Liver (tissue), 9 donors: Measurements from ENCODE around the gene PRKN. TPM values are rescaled to one million over a fixed set of nuclear protein-coding genes. Genes with fewer than 3 reads are reported as not detected.

ENCODE experiments used
- DNase-seq: peaks from one replicate; pipeline ENCODE4 v3.0.0-alpha.2; 2017; ENCODE audit warnings: low spot score
- H3K27ac ChIP-seq, 2 donors: one replicate each; pipeline ENCODE4 v1.7.0; 2013; ENCODE audit warnings: inconsistent platforms in 2 of 2, low read length in 2 of 2, control low read depth in 1 of 2, low read depth in 1 of 2, mild to moderate bottlenecking in 1 of 2
- H3K27me3 ChIP-seq, 4 donors: one replicate each; pipeline versions ENCODE4 v1.6.1 to v1.7.0; 2013; ENCODE audit warnings: low read length in 3 of 4, inconsistent platforms in 1 of 4, mild to moderate bottlenecking in 1 of 4, moderate library complexity in 1 of 4; ENCODE audit not compliant: control insufficient read depth in 4 of 4, insufficient read depth in 4 of 4
- H3K36me3 ChIP-seq, 4 donors: one replicate each; pipeline versions ENCODE4 v1.6.1 to v1.7.0; 2013; ENCODE audit warnings: low read length in 3 of 4, mild to moderate bottlenecking in 3 of 4, low read depth in 1 of 4, moderate library complexity in 1 of 4; ENCODE audit not compliant: control insufficient read depth in 4 of 4, insufficient read depth in 3 of 4
- H3K4me1 ChIP-seq, 4 donors: one replicate each; pipeline versions ENCODE4 v1.6.1 to v1.7.0; 2013; ENCODE audit warnings: low read length in 3 of 4, mild to moderate bottlenecking in 3 of 4, moderate library complexity in 1 of 4; ENCODE audit not compliant: control insufficient read depth in 4 of 4, insufficient read depth in 4 of 4
- H3K4me3 ChIP-seq, 3 donors: one replicate each; pipeline versions ENCODE4 v1.6.1 to v1.7.0; 2013; ENCODE audit warnings: low read length in 3 of 3, control low read depth in 1 of 3, low read depth in 1 of 3, mild to moderate bottlenecking in 1 of 3
- H3K9ac ChIP-seq, 2 donors: one replicate each; pipeline ENCODE4 v1.7.0; 2013; ENCODE audit warnings: low read length in 2 of 2, mild to moderate bottlenecking in 2 of 2, moderate library complexity in 2 of 2, control low read depth in 1 of 2, low read depth in 1 of 2
- H3K9me3 ChIP-seq, 4 donors: one replicate each; pipeline versions ENCODE4 v1.6.1 to v1.7.0; 2013; ENCODE audit warnings: low read length in 3 of 4; ENCODE audit not compliant: control insufficient read depth in 4 of 4
- ATF3 ChIP-seq: IDR thresholded peaks from 2 replicates; pipeline ENCODE4 v1.6.1; 2016; ENCODE audit warnings: antibody characterized with exemption
- EGR1 ChIP-seq, 2 donors: IDR thresholded peaks; 2 replicates each; pipeline ENCODE4 v1.6.1; 2016 to 2018; ENCODE audit warnings: antibody characterized with exemption in 2 of 2, low read depth in 2 of 2
- FOXA1 ChIP-seq: IDR thresholded peaks from 2 replicates; pipeline ENCODE4 v1.6.1; 2016; ENCODE audit warnings: antibody characterized with exemption
- FOXA2 ChIP-seq: IDR thresholded peaks from 2 replicates; pipeline ENCODE4 v1.6.1; 2016; ENCODE audit warnings: antibody characterized with exemption
- GABPA ChIP-seq, 2 donors: IDR thresholded peaks in 1 of 2; conservative IDR thresholded peaks in 1 of 2; 2 replicates each; pipeline ENCODE4 v1.6.1; 2016; ENCODE audit warnings: antibody characterized with exemption in 2 of 2, mild to moderate bottlenecking in 1 of 2, moderate library complexity in 1 of 2
- HNF4A ChIP-seq, 2 donors: conservative IDR thresholded peaks; 2 replicates each; pipeline ENCODE4 v1.6.1; 2016; ENCODE audit warnings: antibody characterized with exemption in 2 of 2, mild to moderate bottlenecking in 2 of 2
- HNF4G ChIP-seq: IDR thresholded peaks from 2 replicates; pipeline ENCODE4 v1.6.1; 2016; ENCODE audit warnings: antibody characterized with exemption
- JUND ChIP-seq, 2 donors: IDR thresholded peaks; 2 replicates each; pipeline ENCODE4 v1.6.1; 2016; ENCODE audit warnings: antibody characterized with exemption in 2 of 2
- MAX ChIP-seq: IDR thresholded peaks from 2 replicates; pipeline ENCODE4 v1.6.1; 2016; ENCODE audit warnings: antibody characterized with exemption
- NR2F2 ChIP-seq: IDR thresholded peaks from 2 replicates; pipeline ENCODE4 v1.6.1; 2016; ENCODE audit warnings: antibody characterized with exemption
- RAD21 ChIP-seq, 2 donors: IDR thresholded peaks; 2 replicates each; pipeline ENCODE4 v1.6.1; 2016; ENCODE audit warnings: antibody characterized with exemption in 2 of 2, mild to moderate bottlenecking in 2 of 2
- REST ChIP-seq: IDR thresholded peaks from 2 replicates; pipeline ENCODE4 v1.6.1; 2016; ENCODE audit warnings: antibody characterized with exemption, mild to moderate bottlenecking
- RXRA ChIP-seq, 2 donors: IDR thresholded peaks; 2 replicates each; pipeline ENCODE4 v1.6.1; 2017 to 2018; ENCODE audit warnings: antibody characterized with exemption in 2 of 2, mild to moderate bottlenecking in 1 of 2
- SP1 ChIP-seq: IDR thresholded peaks from 2 replicates; pipeline ENCODE4 v1.6.1; 2018; ENCODE audit warnings: antibody characterized with exemption, mild to moderate bottlenecking
- TAF1 ChIP-seq: conservative IDR thresholded peaks from 2 replicates; pipeline ENCODE4 v1.6.1; 2016; ENCODE audit warnings: antibody characterized with exemption, mild to moderate bottlenecking
- YY1 ChIP-seq: IDR thresholded peaks from 2 replicates; pipeline ENCODE4 v1.6.1; 2016; ENCODE audit warnings: antibody characterized with exemption, mild to moderate bottlenecking
- WGBS: extraction: QIAGEN DNeasy Blood & Tissue Kit; methylation state at CpG from one replicate; pipeline ENCODE4 v1.1.7; 2013; 5-methylcytosine and 5-hydroxymethylcytosine counted together
- polyA plus RNA-seq, 2 donors: library from polyadenylated mRNA; stranded (reverse) in 1 of 2; unstranded in 1 of 2; fragments of 200-250 nt in 1 of 2; fragments of >200 nt in 1 of 2; fragmentation: Nextera tagmentation in 1 of 2; extraction: Ambion mirVana in 1 of 2; gene quantifications; one replicate each; pipeline versions ENCODE4 v1.2.1 to v1.2.3, GENCODE V29; 2013 to 2015
- total RNA-seq, 2 donors: library from RNA; depleted of rRNA; stranded (reverse); fragments of >200 nt; gene quantifications; one replicate each; pipeline ENCODE4 v1.2.3, GENCODE V29; 2014
- TF ChIP-seq, protein P1 (sequence below): IDR thresholded peaks from 2 replicates; pipeline ENCODE4 v1.6.1; 2016; ENCODE audit warnings: antibody characterized with exemption
- TF ChIP-seq, protein P2 (sequence below): fragments of 150-350 bp; IDR thresholded peaks from 2 replicates; pipeline ENCODE4 v1.5.1; 2017; ENCODE audit warnings: improper control_type of control experiment, low read depth, low read length; ENCODE audit not compliant: missing input control
- donor health status: healthy.
- donor health status: healthy.
- donor health status: healthy.
- donor health status: healthy.
- donor health status: healthy.

The PRKN gene
- total and polyA plus RNA-seq, 4 donors, result 0.47 to 4.1 (median 3.2) TPM

DNA sequence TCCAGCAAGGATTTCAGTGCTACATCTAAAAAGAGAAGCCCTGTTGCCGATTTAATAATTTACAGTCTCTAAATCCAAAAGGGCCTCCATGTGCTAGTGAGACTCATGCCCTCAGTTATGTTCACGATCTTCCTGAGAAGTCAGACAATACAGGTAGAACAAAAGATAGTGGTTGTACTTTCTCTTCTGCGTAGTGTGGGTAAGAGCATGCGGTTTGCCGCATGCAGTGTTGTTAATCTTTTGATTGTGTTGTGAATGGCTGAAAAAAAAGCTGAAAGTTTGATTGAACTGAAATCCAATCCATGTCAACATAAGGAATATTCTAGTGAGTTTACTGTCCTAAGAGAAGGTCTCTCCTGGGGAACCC, 1379.0 kb downstream of the PRKN start:
- Histone ChIP-seq H3K9me3 (no peaks in the 10 kb centered on the region), H3K27me3 (no peaks in the 10 kb centered on the region), H3K4me3 (no peak overlapping the region), H3K4me1 (no peaks in the 10 kb centered on the region), H3K36me3 (no peaks in the 10 kb centered on the region), H3K9ac (no peak overlapping the region), H3K27ac (no peak overlapping the region)
- DNase-seq, result no peak
- WGBS, result 96% methylated on average over 5 of the region's 5 CpGs
- no peak for TF ChIP-seq NR2F2
- no peak for TF ChIP-seq YY1
- TF ChIP-seq, protein P1, sequence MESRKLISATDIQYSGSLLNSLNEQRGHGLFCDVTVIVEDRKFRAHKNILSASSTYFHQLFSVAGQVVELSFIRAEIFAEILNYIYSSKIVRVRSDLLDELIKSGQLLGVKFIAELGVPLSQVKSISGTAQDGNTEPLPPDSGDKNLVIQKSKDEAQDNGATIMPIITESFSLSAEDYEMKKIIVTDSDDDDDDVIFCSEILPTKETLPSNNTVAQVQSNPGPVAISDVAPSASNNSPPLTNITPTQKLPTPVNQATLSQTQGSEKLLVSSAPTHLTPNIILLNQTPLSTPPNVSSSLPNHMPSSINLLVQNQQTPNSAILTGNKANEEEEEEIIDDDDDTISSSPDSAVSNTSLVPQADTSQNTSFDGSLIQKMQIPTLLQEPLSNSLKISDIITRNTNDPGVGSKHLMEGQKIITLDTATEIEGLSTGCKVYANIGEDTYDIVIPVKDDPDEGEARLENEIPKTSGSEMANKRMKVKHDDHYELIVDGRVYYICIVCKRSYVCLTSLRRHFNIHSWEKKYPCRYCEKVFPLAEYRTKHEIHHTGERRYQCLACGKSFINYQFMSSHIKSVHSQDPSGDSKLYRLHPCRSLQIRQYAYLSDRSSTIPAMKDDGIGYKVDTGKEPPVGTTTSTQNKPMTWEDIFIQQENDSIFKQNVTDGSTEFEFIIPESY, result no peak
- TF ChIP-seq MAX, result no peak
- no peak for TF ChIP-seq GABPA (IDR thresholded peaks at IDR 0.05 in 1 of 2, conservative IDR thresholded peaks at IDR 0.05 in 1 of 2)
- no peak for TF ChIP-seq RAD21 (IDR thresholded peaks at IDR 0.05)
- no peak for TF ChIP-seq HNF4A (conservative IDR thresholded peaks at IDR 0.05)
- no peak for TF ChIP-seq SP1
- no peak for TF ChIP-seq FOXA1
- TF ChIP-seq JUND (IDR thresholded peaks at IDR 0.05), result no peak
- no peak for TF ChIP-seq ATF3
- TF ChIP-seq EGR1 (IDR thresholded peaks at IDR 0.05; ENCODE audit: low read depth in 2 of 2), result no peak
- TF ChIP-seq REST, result no peak
- no peak for TF ChIP-seq FOXA2
- no peak for TF ChIP-seq RXRA (IDR thresholded peaks at IDR 0.05)
- TF ChIP-seq HNF4G, result no peak

DNA sequence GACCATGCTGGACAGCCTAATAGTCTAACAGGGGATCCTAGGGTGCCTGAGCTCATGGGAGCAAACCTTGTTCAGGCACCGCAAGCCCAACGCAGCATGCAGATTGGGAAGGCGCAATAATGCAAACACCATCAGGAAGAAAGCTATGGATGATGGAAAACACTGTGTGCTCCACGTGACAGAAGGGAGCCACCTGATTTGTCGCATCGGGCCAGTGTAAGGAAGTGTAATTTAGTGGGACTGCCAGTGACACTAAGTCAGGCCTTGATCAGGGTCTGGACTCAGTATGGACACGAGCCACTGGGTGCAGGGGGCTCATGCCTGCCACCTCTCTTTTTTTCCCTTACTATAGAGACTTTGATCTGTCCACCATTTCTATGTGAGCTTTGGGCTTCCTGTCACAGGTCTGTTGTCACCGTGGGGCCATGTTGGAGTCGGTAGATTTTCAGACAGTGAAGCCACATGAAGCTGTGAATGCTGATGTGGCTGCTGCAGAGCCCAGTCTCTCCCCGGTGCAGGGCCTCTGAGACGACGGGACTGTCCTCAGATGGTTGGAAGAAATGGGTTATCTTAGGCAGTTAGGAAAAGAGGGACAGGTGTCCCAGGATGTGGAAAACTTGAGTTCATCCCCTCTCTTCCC, 1379.5 kb downstream of the PRKN start:
- H3K36me3 ChIP-seq, result no peaks in the 10 kb centered on the region
- H3K9me3 ChIP-seq, result no peaks in the 10 kb centered on the region
- 90% methylated on average over 12 of the region's 12 CpGs for WGBS
- no peak for DNase-seq
- H3K4me3 ChIP-seq, result no peak overlapping the region
- no peaks in the 10 kb centered on the region for H3K4me1 ChIP-seq
- no peak overlapping the region for H3K27ac ChIP-seq
- no peak overlapping the region for H3K9ac ChIP-seq
- no peaks in the 10 kb centered on the region for H3K27me3 ChIP-seq
- TF ChIP-seq ATF3 (no peak), HNF4A (conservative IDR thresholded peaks at IDR 0.05) (no peak), TAF1 (no peak), GABPA (IDR thresholded peaks at IDR 0.05 in 1 of 2, conservative IDR thresholded peaks at IDR 0.05 in 1 of 2) (no peak), RAD21 (IDR thresholded peaks at IDR 0.05) (no peak), MAX (no peak), NR2F2 (no peak), JUND (IDR thresholded peaks at IDR 0.05) (no peak), HNF4G (no peak), REST (no peak), FOXA1 (no peak), FOXA2 (no peak)
- TF ChIP-seq, protein P2, sequence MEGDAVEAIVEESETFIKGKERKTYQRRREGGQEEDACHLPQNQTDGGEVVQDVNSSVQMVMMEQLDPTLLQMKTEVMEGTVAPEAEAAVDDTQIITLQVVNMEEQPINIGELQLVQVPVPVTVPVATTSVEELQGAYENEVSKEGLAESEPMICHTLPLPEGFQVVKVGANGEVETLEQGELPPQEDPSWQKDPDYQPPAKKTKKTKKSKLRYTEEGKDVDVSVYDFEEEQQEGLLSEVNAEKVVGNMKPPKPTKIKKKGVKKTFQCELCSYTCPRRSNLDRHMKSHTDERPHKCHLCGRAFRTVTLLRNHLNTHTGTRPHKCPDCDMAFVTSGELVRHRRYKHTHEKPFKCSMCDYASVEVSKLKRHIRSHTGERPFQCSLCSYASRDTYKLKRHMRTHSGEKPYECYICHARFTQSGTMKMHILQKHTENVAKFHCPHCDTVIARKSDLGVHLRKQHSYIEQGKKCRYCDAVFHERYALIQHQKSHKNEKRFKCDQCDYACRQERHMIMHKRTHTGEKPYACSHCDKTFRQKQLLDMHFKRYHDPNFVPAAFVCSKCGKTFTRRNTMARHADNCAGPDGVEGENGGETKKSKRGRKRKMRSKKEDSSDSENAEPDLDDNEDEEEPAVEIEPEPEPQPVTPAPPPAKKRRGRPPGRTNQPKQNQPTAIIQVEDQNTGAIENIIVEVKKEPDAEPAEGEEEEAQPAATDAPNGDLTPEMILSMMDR, result no peak
